ENCODE results near the gene ABCA9. TPM values are rescaled to one million over a fixed set of nuclear protein-coding genes. Genes with fewer than 3 reads are reported as not detected.
"Not testable (repeated sequence)": the region's sequence is repeated elsewhere in the genome, so short reads cannot be mapped to it uniquely, and the experiment has no call there.

ABCA9 gene
- total RNA-seq, 1 experiment from 2014 or later, result 0.05 TPM

- intact Hi-C loops (cut with micrococcal nuclease; ENCODE audit: unreplicated experiment), result no loop called here
- no peaks in the 10 kb centered on the region for H3K36me3 ChIP-seq (ENCODE audit: control insufficient read depth, insufficient read depth, low read length)
- in situ Hi-C loops (cut with HindIII; ENCODE audit: low pct_unique_long_range_greater_than_20kb, low sequenced_read_pairs), result no loop called here
- no peak overlapping the region for H3K4me3 ChIP-seq (ENCODE audit: low read depth in 2 of 2, low read length in 2 of 2)
- DNase-seq (ENCODE audit: low read depth, low spot score) (no peak), ATAC-seq (no peak)
- H3K27ac ChIP-seq (ENCODE audit: low read length), result no peak overlapping the region
- ChIA-PET CTCF (no interaction called here), POLR2A (no interaction called here)
- no peaks in the 10 kb centered on the region for H3K4me1 ChIP-seq (ENCODE audit: control insufficient read depth, insufficient read depth, low read length)
- no peak for TF ChIP-seq POLR2AphosphoS5 (IDR thresholded peaks at IDR 0.05; ENCODE audit: low read depth, low read length)
- no peak for TF ChIP-seq TCF7L2 (IDR thresholded peaks at IDR 0.05; ENCODE audit: low read depth, low read length)
- H3K9me3 ChIP-seq (ENCODE audit: control insufficient read depth, insufficient read depth, low read depth, low read length), result peaks cover 7% of the 10 kb centered on the region; the same call in 1 of the 2 replicates
- BruUV-seq (replicated peaks), result no TSS peak
- H3K27me3 ChIP-seq (ENCODE audit: control insufficient read depth, insufficient read depth, low read length), result no peaks in the 10 kb centered on the region
Observed at GRCh38 chr17:69082696-69083095, 22.0 kb upstream of the ABCA9 start.

GRCh38 chr17:69078864-69079263 is 18.1 kb upstream of the ABCA9 start:
- ATAC-seq (no peak), DNase-seq (ENCODE audit: low read depth, low spot score) (no peak)
- ChIA-PET POLR2A (no interaction called here), CTCF (no interaction called here)
- in situ Hi-C loops (cut with HindIII; ENCODE audit: low pct_unique_long_range_greater_than_20kb, low sequenced_read_pairs) (no loop called here), intact Hi-C loops (cut with micrococcal nuclease; ENCODE audit: unreplicated experiment) (no loop called here)
- H3K9me3 ChIP-seq (ENCODE audit: control insufficient read depth, insufficient read depth, low read depth, low read length), result peaks cover 7% of the 10 kb centered on the region; the same call in 1 of the 2 replicates
- H3K27ac ChIP-seq (ENCODE audit: low read length), result no peak overlapping the region
- H3K27me3 ChIP-seq (ENCODE audit: control insufficient read depth, insufficient read depth, low read length), result no peaks in the 10 kb centered on the region
- H3K4me1 ChIP-seq (ENCODE audit: control insufficient read depth, insufficient read depth, low read length), result no peaks in the 10 kb centered on the region
- no TSS peak for BruUV-seq (replicated peaks)
- no peak overlapping the region for H3K4me3 ChIP-seq (ENCODE audit: low read depth in 2 of 2, low read length in 2 of 2)
- no peaks in the 10 kb centered on the region for H3K36me3 ChIP-seq (ENCODE audit: control insufficient read depth, insufficient read depth, low read length)
- no peak for TF ChIP-seq CTCF (IDR thresholded peaks at IDR 0.05)
- no peak for TF ChIP-seq TCF7L2 (IDR thresholded peaks at IDR 0.05; ENCODE audit: low read depth, low read length)
- TF ChIP-seq SIN3A (IDR thresholded peaks at IDR 0.05; ENCODE audit: borderline replicate concordance, insufficient read depth, low read depth, low read length), result no peak
- TF ChIP-seq REST (IDR thresholded peaks at IDR 0.05; ENCODE audit: insufficient read depth in 1 of 2, low read depth in 2 of 2, low read length in 1 of 2), result no peak
- TF ChIP-seq POLR2AphosphoS5 (IDR thresholded peaks at IDR 0.05; ENCODE audit: low read depth, low read length), result no peak

GRCh38 chr17:69075823-69076222 is 15.1 kb upstream of the ABCA9 start:
- ATAC-seq (no peak), DNase-seq (ENCODE audit: low read depth, low spot score) (no peak)
- in situ Hi-C loops (cut with HindIII; ENCODE audit: low pct_unique_long_range_greater_than_20kb, low sequenced_read_pairs) (no loop called here), intact Hi-C loops (cut with micrococcal nuclease; ENCODE audit: unreplicated experiment) (no loop called here)
- BruUV-seq (replicated peaks), result no TSS peak
- H3K27me3 ChIP-seq (ENCODE audit: control insufficient read depth, insufficient read depth, low read length), result no peaks in the 10 kb centered on the region
- H3K36me3 ChIP-seq (ENCODE audit: control insufficient read depth, insufficient read depth, low read length), result no peaks in the 10 kb centered on the region
- no peak overlapping the region for H3K27ac ChIP-seq (ENCODE audit: low read length)
- CTCF ChIA-PET, result no interaction called here
- POLR2A ChIA-PET, result no interaction called here
- H3K9me3 ChIP-seq (ENCODE audit: control insufficient read depth, insufficient read depth, low read depth, low read length), result no peaks in the 10 kb centered on the region
- no peaks in the 10 kb centered on the region for H3K4me1 ChIP-seq (ENCODE audit: control insufficient read depth, insufficient read depth, low read length)
- TF ChIP-seq CTCF (IDR thresholded peaks at IDR 0.05) (no peak), SIN3A (IDR thresholded peaks at IDR 0.05; ENCODE audit: borderline replicate concordance, insufficient read depth, low read depth, low read length) (no peak), POLR2AphosphoS5 (IDR thresholded peaks at IDR 0.05; ENCODE audit: low read depth, low read length) (no peak), REST (IDR thresholded peaks at IDR 0.05; ENCODE audit: insufficient read depth in 1 of 2, low read depth in 2 of 2, low read length in 1 of 2) (no peak), TCF7L2 (IDR thresholded peaks at IDR 0.05; ENCODE audit: low read depth, low read length) (no peak)
- H3K4me3 ChIP-seq (ENCODE audit: low read depth in 2 of 2, low read length in 2 of 2), result no peak overlapping the region

- DNase-seq (ENCODE audit: low read depth, low spot score), result not testable (repeated sequence)
Observed at GRCh38 chr17:69073392-69073791, 12.7 kb upstream of the ABCA9 start.

More at GRCh38 chr17:69073392-69073791, 12.7 kb upstream of the ABCA9 start:
- H3K4me1 ChIP-seq (ENCODE audit: control insufficient read depth, insufficient read depth, low read length); in situ Hi-C loops (cut with HindIII; ENCODE audit: low pct_unique_long_range_greater_than_20kb, low sequenced_read_pairs); ATAC-seq; CTCF ChIA-PET; BruUV-seq (replicated peaks); H3K9me3 ChIP-seq (ENCODE audit: control insufficient read depth, insufficient read depth, low read depth, low read length); intact Hi-C loops (cut with micrococcal nuclease; ENCODE audit: unreplicated experiment); H3K36me3 ChIP-seq (ENCODE audit: control insufficient read depth, insufficient read depth, low read length); H3K27me3 ChIP-seq (ENCODE audit: control insufficient read depth, insufficient read depth, low read length); POLR2A ChIA-PET; H3K4me3 ChIP-seq (ENCODE audit: low read depth in 2 of 2, low read length in 2 of 2); H3K27ac ChIP-seq (ENCODE audit: low read length): not testable (repeated sequence)
